ENCODE measurements around the gene C16orf54. TPM values are rescaled to one million over a fixed set of nuclear protein-coding genes. Genes with fewer than 3 reads are reported as not detected.
A peak's percentile ranks its signal among the peaks of the same experiment; 100 is the strongest.

Gene C16orf54
- total and polyA plus RNA-seq, 9 of the 15 experiments (the other 6 are each of a cell fraction or from before 2014, with no cell fraction given): 0.09 TPM; not detected in 8

DNA sequence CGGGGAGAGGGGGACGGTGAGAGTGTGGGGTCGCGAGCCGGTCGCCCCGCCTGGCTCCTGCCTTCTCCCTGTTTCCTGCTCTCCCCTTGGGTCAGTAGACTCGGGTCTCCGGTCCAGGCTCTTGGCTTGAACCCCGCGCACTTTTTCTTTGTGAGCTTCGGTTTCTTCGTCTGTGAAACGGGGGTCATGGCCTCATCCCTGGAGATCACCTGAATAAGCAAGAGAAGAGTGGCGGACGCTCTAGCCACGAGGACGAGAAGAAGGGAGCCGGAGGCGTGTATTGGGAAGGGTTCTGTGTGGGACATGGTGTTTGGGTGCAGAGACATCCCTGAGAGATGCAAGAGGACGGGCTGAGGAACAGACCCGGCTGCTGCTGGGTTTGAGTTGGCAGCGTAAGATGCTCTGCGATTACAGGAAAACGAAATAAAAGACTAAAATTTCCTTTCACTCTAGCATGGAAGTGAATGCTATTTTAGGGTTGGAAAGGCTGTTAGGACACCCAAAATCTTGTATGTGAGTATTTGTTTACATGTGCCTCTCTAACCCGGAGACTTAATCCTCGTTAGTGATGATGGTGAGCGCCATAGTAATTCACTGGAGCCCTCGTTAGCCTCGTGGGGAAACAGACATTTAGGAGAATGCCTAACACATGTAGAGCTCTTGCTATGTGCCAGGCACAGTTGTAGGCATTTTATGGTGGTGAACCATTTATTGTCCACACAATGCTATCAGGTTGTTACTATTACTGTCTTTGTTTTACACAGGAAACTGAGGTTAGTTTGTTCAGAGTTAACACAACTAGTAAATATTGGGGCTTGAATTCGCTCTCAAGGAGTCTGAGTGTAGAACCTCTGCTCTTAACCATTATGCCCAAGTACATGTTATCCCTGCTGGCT is 45.4 kb upstream of the C16orf54 start (continued):
- no peak for TF ChIP-seq CREB1 (IDR thresholded peaks at IDR 0.05)
- no peak for TF ChIP-seq CREB1 (CRISPR knock-in tag; IDR thresholded peaks at IDR 0.05)
- no peak for TF ChIP-seq ZNF764 (CRISPR knock-in tag; IDR thresholded peaks at IDR 0.05; ENCODE audit: low read depth)
- TF ChIP-seq, protein P1, sequence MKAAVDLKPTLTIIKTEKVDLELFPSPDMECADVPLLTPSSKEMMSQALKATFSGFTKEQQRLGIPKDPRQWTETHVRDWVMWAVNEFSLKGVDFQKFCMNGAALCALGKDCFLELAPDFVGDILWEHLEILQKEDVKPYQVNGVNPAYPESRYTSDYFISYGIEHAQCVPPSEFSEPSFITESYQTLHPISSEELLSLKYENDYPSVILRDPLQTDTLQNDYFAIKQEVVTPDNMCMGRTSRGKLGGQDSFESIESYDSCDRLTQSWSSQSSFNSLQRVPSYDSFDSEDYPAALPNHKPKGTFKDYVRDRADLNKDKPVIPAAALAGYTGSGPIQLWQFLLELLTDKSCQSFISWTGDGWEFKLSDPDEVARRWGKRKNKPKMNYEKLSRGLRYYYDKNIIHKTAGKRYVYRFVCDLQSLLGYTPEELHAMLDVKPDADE (conservative IDR thresholded peaks at IDR 0.05; ENCODE audit: control insufficient read depth, low read depth, low read length): peak; percentile 10; the same call in 1 of the 2 replicates
- peak; percentile 55 for TF ChIP-seq CHD1 (IDR thresholded peaks at IDR 0.05; ENCODE audit: low read length)
- TF ChIP-seq, protein P2, sequence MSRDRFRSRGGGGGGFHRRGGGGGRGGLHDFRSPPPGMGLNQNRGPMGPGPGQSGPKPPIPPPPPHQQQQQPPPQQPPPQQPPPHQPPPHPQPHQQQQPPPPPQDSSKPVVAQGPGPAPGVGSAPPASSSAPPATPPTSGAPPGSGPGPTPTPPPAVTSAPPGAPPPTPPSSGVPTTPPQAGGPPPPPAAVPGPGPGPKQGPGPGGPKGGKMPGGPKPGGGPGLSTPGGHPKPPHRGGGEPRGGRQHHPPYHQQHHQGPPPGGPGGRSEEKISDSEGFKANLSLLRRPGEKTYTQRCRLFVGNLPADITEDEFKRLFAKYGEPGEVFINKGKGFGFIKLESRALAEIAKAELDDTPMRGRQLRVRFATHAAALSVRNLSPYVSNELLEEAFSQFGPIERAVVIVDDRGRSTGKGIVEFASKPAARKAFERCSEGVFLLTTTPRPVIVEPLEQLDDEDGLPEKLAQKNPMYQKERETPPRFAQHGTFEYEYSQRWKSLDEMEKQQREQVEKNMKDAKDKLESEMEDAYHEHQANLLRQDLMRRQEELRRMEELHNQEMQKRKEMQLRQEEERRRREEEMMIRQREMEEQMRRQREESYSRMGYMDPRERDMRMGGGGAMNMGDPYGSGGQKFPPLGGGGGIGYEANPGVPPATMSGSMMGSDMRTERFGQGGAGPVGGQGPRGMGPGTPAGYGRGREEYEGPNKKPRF (IDR thresholded peaks at IDR 0.05; ENCODE audit: low read depth, low read length): no peak
- TF ChIP-seq SPI1 (IDR thresholded peaks at IDR 0.05; ENCODE audit: borderline replicate concordance, low read depth, low read length): no peak
- no peak for TF ChIP-seq BRCA1 (IDR thresholded peaks at IDR 0.05)
- 0 out of 2 replicates have a peak, but pooled peaks have one; percentile 72 for TF ChIP-seq BRCA1 (CRISPR knock-in tag; IDR thresholded peaks at IDR 0.05)
- no peak for TF ChIP-seq UBTF (IDR thresholded peaks at IDR 0.05; ENCODE audit: borderline replicate concordance in 1 of 2, low read depth in 2 of 2, low read length in 2 of 2)
- TF ChIP-seq, protein P3, sequence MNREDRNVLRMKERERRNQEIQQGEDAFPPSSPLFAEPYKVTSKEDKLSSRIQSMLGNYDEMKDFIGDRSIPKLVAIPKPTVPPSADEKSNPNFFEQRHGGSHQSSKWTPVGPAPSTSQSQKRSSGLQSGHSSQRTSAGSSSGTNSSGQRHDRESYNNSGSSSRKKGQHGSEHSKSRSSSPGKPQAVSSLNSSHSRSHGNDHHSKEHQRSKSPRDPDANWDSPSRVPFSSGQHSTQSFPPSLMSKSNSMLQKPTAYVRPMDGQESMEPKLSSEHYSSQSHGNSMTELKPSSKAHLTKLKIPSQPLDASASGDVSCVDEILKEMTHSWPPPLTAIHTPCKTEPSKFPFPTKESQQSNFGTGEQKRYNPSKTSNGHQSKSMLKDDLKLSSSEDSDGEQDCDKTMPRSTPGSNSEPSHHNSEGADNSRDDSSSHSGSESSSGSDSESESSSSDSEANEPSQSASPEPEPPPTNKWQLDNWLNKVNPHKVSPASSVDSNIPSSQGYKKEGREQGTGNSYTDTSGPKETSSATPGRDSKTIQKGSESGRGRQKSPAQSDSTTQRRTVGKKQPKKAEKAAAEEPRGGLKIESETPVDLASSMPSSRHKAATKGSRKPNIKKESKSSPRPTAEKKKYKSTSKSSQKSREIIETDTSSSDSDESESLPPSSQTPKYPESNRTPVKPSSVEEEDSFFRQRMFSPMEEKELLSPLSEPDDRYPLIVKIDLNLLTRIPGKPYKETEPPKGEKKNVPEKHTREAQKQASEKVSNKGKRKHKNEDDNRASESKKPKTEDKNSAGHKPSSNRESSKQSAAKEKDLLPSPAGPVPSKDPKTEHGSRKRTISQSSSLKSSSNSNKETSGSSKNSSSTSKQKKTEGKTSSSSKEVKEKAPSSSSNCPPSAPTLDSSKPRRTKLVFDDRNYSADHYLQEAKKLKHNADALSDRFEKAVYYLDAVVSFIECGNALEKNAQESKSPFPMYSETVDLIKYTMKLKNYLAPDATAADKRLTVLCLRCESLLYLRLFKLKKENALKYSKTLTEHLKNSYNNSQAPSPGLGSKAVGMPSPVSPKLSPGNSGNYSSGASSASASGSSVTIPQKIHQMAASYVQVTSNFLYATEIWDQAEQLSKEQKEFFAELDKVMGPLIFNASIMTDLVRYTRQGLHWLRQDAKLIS (CRISPR knock-in tag; IDR thresholded peaks at IDR 0.05): no peak
- TF ChIP-seq ETV6 (IDR thresholded peaks at IDR 0.05; ENCODE audit: borderline replicate concordance in 1 of 2, low read depth in 2 of 2, low read length in 1 of 2): no peak
- 0 out of 2 replicates have a peak, but pooled peaks have one; percentile 11 for TF ChIP-seq ETV6 (CRISPR knock-in tag; IDR thresholded peaks at IDR 0.05; ENCODE audit: borderline replicate concordance)
- peak; percentile 10 for TF ChIP-seq SAP30 (IDR thresholded peaks at IDR 0.05; ENCODE audit: borderline replicate concordance, insufficient read depth, low read depth, low read length, poor library complexity, severe bottlenecking)
- peak; percentile 4 for TF ChIP-seq RBM25 (IDR thresholded peaks at IDR 0.05; ENCODE audit: low read depth, low read length, severe bottlenecking)
